Measurements from ENCODE around the gene SURF2.

DNA sequence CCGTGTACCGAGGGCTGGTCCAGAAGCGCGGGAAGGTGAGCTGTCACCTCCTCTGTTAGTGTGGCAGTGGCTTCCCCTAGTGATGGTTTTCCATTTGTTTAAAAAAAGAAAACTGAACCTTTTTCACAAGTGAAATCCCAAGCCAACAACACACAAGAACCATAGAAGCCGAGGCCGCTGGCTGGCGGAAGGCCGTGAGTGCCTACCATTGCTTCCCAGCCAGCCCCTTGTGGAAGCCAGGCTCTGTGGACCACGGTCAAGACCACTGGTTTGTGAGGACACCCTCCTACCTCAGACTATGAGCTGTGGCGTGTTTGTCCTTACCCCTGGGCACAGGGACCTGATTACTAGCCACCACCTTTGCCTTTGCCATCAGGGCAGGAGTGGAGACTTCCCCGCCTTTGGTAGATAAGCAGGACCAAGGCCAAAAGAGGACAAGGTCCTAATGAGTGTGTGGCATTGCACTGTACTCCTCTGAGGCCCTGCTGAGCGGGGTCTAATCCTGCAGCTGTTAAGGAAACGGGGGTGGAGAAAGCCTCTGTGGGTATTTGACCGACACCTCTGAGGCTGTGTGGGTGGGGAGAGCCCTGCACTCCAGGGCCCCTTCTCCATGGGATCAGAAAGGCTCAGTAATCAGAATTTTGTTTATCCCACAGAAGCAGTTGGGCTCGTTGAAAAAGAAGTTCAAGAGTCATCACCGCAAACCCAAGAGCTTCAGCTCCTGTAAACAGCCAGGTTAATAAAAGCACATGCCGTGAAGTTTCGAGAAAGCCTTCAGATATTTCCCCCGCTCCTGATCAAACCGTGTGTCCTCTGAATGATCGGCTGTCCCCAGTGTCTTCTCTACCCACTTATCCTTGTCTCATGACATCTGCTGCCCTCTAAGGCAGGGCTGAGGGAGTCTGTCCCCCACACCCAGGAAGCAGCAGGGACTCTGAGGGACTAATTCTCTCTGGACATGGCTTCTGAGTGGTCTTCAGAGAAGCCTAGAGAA, 4.3 kb downstream of the SURF2 start:
- no peak for TF ChIP-seq NFRKB (IDR thresholded peaks at IDR 0.05; ENCODE audit: low read depth)
- no peak for TF ChIP-seq EP300 (IDR thresholded peaks at IDR 0.05; ENCODE audit: low read length)
- TF ChIP-seq BRCA1 (IDR thresholded peaks at IDR 0.05), result no peak
- no peak for TF ChIP-seq BRCA1 (CRISPR knock-in tag; IDR thresholded peaks at IDR 0.05)
- TF ChIP-seq ZNF57 (CRISPR knock-in tag; IDR thresholded peaks at IDR 0.05), result no peak
- TF ChIP-seq, protein P1, sequence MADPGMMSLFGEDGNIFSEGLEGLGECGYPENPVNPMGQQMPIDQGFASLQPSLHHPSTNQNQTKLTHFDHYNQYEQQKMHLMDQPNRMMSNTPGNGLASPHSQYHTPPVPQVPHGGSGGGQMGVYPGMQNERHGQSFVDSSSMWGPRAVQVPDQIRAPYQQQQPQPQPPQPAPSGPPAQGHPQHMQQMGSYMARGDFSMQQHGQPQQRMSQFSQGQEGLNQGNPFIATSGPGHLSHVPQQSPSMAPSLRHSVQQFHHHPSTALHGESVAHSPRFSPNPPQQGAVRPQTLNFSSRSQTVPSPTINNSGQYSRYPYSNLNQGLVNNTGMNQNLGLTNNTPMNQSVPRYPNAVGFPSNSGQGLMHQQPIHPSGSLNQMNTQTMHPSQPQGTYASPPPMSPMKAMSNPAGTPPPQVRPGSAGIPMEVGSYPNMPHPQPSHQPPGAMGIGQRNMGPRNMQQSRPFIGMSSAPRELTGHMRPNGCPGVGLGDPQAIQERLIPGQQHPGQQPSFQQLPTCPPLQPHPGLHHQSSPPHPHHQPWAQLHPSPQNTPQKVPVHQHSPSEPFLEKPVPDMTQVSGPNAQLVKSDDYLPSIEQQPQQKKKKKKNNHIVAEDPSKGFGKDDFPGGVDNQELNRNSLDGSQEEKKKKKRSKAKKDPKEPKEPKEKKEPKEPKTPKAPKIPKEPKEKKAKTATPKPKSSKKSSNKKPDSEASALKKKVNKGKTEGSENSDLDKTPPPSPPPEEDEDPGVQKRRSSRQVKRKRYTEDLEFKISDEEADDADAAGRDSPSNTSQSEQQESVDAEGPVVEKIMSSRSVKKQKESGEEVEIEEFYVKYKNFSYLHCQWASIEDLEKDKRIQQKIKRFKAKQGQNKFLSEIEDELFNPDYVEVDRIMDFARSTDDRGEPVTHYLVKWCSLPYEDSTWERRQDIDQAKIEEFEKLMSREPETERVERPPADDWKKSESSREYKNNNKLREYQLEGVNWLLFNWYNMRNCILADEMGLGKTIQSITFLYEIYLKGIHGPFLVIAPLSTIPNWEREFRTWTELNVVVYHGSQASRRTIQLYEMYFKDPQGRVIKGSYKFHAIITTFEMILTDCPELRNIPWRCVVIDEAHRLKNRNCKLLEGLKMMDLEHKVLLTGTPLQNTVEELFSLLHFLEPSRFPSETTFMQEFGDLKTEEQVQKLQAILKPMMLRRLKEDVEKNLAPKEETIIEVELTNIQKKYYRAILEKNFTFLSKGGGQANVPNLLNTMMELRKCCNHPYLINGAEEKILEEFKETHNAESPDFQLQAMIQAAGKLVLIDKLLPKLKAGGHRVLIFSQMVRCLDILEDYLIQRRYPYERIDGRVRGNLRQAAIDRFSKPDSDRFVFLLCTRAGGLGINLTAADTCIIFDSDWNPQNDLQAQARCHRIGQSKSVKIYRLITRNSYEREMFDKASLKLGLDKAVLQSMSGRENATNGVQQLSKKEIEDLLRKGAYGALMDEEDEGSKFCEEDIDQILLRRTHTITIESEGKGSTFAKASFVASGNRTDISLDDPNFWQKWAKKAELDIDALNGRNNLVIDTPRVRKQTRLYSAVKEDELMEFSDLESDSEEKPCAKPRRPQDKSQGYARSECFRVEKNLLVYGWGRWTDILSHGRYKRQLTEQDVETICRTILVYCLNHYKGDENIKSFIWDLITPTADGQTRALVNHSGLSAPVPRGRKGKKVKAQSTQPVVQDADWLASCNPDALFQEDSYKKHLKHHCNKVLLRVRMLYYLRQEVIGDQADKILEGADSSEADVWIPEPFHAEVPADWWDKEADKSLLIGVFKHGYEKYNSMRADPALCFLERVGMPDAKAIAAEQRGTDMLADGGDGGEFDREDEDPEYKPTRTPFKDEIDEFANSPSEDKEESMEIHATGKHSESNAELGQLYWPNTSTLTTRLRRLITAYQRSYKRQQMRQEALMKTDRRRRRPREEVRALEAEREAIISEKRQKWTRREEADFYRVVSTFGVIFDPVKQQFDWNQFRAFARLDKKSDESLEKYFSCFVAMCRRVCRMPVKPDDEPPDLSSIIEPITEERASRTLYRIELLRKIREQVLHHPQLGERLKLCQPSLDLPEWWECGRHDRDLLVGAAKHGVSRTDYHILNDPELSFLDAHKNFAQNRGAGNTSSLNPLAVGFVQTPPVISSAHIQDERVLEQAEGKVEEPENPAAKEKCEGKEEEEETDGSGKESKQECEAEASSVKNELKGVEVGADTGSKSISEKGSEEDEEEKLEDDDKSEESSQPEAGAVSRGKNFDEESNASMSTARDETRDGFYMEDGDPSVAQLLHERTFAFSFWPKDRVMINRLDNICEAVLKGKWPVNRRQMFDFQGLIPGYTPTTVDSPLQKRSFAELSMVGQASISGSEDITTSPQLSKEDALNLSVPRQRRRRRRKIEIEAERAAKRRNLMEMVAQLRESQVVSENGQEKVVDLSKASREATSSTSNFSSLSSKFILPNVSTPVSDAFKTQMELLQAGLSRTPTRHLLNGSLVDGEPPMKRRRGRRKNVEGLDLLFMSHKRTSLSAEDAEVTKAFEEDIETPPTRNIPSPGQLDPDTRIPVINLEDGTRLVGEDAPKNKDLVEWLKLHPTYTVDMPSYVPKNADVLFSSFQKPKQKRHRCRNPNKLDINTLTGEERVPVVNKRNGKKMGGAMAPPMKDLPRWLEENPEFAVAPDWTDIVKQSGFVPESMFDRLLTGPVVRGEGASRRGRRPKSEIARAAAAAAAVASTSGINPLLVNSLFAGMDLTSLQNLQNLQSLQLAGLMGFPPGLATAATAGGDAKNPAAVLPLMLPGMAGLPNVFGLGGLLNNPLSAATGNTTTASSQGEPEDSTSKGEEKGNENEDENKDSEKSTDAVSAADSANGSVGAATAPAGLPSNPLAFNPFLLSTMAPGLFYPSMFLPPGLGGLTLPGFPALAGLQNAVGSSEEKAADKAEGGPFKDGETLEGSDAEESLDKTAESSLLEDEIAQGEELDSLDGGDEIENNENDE (IDR thresholded peaks at IDR 0.05; ENCODE audit: low read depth, low read length), result no peak
- no peak for TF ChIP-seq POU5F1 (IDR thresholded peaks at IDR 0.05; ENCODE audit: borderline replicate concordance, low read depth, low read length, partially characterized antibody)
- no peak for TF ChIP-seq MAZ (CRISPR knock-in tag; conservative IDR thresholded peaks at IDR 0.05 in 1 of 2, IDR thresholded peaks at IDR 0.05 in 1 of 2)
- peak; percentile 61 for TF ChIP-seq POLR2A (conservative IDR thresholded peaks at IDR 0.05)
